SH-SY5Y (cell line): ENCODE results near the gene HECW1.

Source experiments
- GATA2 ChIP-seq: IDR thresholded peaks from 2 replicates; pipeline ENCODE4 v1.6.1; 2011; ENCODE audit warnings: mild to moderate bottlenecking, low read depth, low read length
- GATA3 ChIP-seq: IDR thresholded peaks from 2 replicates; pipeline ENCODE4 v1.6.1; 2011; ENCODE audit warnings: low read depth, mild to moderate bottlenecking, low read length, moderate library complexity

DNA sequence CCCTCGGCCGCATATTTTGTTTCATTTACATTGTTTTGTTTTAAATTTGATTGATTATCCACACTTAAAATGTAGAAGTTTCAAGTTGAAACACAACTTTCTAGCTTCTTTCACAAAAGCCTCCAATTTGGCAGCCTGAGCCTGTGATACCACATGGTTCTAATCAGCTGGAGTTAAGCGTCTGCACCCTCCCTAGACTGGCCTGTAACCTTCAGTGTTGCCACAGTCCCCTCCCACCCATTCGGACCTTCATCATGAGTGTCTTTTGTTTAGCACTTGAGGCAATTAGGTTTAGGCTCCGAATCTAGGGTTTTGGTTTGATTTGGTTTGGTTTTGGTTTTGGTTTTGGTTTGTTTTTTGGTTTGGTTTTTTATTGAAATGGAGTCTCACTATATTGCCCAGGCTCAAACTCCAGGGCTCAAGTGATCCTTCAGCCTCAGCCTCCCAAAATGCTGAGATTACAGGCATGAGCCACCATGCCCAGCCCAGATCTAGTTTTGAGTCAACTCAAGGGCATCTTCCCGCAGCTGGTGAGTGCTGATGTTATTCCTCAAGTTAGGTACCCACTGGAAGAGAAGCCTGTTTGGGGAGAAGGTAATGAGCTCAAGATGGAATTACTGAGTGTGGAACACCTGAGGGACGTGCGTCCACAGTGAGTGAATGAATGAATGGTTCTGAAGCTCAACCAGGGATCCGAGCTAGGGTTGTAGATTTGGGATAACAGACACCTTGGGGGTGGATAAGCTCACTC, 201.4 kb downstream of the HECW1 start:
- TF ChIP-seq GATA3 (no peak), GATA2 (no peak)
